GM23338 (cell line): Measurements from ENCODE around the gene PPP2R5A. TPM values are rescaled to one million over a fixed set of nuclear protein-coding genes. Genes with fewer than 3 reads are reported as not detected.

Experiments
- ATAC-seq: fragments of 200-7000 bp; cut with Tn5 transposase; 3 replicates; pipeline ENCODE4 v1.9.1; 2020
- DNase-seq: peaks from one replicate; pipeline ENCODE4 v3.0.0-alpha.2; 2015; ENCODE audit warnings: low spot score
- H2AFZ ChIP-seq: fragments of 200-600 bp; sonication (generic); 2 replicates; pipeline ENCODE4 v1.8.0; 2016; ENCODE audit warnings: antibody characterized with exemption, mild to moderate bottlenecking, moderate library complexity
- H3F3A ChIP-seq: fragments of 200-600 bp; sonication (generic); replicated peaks from 2 replicates; pipeline ENCODE4 v1.8.0; 2017; ENCODE audit warnings: antibody characterized with exemption, mixed run types, low read depth
- H3K27ac ChIP-seq: fragments of 200-600 bp; sonication (generic); 2 replicates; pipeline ENCODE4 v1.6.1; 2016; ENCODE audit warnings: low read depth
- H3K27me3 ChIP-seq: fragments of 200-600 bp; sonication (generic); 2 replicates; pipeline ENCODE4 v1.8.0; 2016; ENCODE audit warnings: mild to moderate bottlenecking, mixed run types, moderate library complexity; ENCODE audit not compliant: insufficient read depth
- H3K36me3 ChIP-seq: fragments of 200-600 bp; sonication (generic); 2 replicates; pipeline ENCODE4 v1.8.0; 2016; ENCODE audit warnings: mild to moderate bottlenecking; ENCODE audit not compliant: insufficient read depth
- H3K4me1 ChIP-seq: fragments of 200-600 bp; sonication (generic); 2 replicates; pipeline ENCODE4 v1.8.0; 2016; ENCODE audit warnings: mild to moderate bottlenecking, moderate library complexity; ENCODE audit not compliant: insufficient read depth
- H3K4me2 ChIP-seq: fragments of 200-600 bp; sonication (generic); 2 replicates; pipeline ENCODE4 v1.7.1; 2017; ENCODE audit warnings: mixed run types
- H3K4me3 ChIP-seq: fragments of 200-600 bp; sonication (generic); 2 replicates; pipeline ENCODE4 v1.6.1; 2016; ENCODE audit warnings: mixed run types
- H3K79me2 ChIP-seq: fragments of 200-600 bp; sonication (generic); replicated peaks from 2 replicates; pipeline ENCODE4 v1.8.0; 2017; ENCODE audit warnings: mild to moderate bottlenecking; ENCODE audit not compliant: insufficient read depth
- H3K9me2 ChIP-seq: fragments of 200-600 bp; sonication (generic); 2 replicates; pipeline ENCODE4 v1.8.0; 2017; ENCODE audit not compliant: insufficient read depth
- H4K20me1 ChIP-seq: fragments of 200-600 bp; sonication (generic); replicated peaks from 2 replicates; pipeline ENCODE4 v1.8.0; 2017; ENCODE audit warnings: mild to moderate bottlenecking; ENCODE audit not compliant: insufficient read depth
- H3K27ac Mint-ChIP-seq: 2 replicates; pipeline ENCODE4 v1.8.0; 2020; ENCODE audit warnings: inconsistent platforms, mild to moderate bottlenecking, moderate library complexity, mixed read lengths
- H3K27me3 Mint-ChIP-seq: 3 replicates; pipeline ENCODE4 v1.8.0; 2022; ENCODE audit warnings: low read depth, mild to moderate bottlenecking, moderate library complexity, mixed read lengths, inconsistent platforms; ENCODE audit not compliant: insufficient read depth, poor library complexity
- H3K36me3 Mint-ChIP-seq: 3 replicates; pipeline ENCODE4 v1.8.0; 2021; ENCODE audit warnings: low read depth, mild to moderate bottlenecking, inconsistent platforms, moderate library complexity, mixed read lengths
- H3K4me1 Mint-ChIP-seq: 3 replicates; pipeline ENCODE4 v1.8.0; 2020; ENCODE audit warnings: mild to moderate bottlenecking, inconsistent platforms, mixed read lengths
- H3K4me3 Mint-ChIP-seq: 3 replicates; pipeline ENCODE4 v1.8.0; 2021; ENCODE audit warnings: moderate library complexity, mild to moderate bottlenecking, inconsistent platforms, mixed read lengths
- H3K9me3 Mint-ChIP-seq: 3 replicates; pipeline ENCODE4 v1.8.0; 2020; ENCODE audit warnings: moderate library complexity, mild to moderate bottlenecking, inconsistent platforms, mixed read lengths
- CREB1 ChIP-seq: fragments of 250-450 bp; sonication (Bioruptor Pico); IDR thresholded peaks from 2 replicates; pipeline ENCODE4 v1.5.0; 2020; ENCODE audit warnings: low read depth, mild to moderate bottlenecking, moderate library complexity
- CTCF ChIP-seq, 2 experiments: fragments of 200-600 bp in 1 of 2; sonication (generic) in 1 of 2; conservative IDR thresholded peaks; 2 replicates each; pipeline versions ENCODE4 v1.5.1 to v1.6.1; 2016 to 2017; ENCODE audit warnings: antibody characterized with exemption in 2 of 2, low read depth in 2 of 2, mild to moderate bottlenecking in 2 of 2, moderate library complexity in 1 of 2
- ETS1 ChIP-seq: IDR thresholded peaks from 2 replicates; pipeline ENCODE4 v1.6.1; 2016; ENCODE audit warnings: antibody characterized with exemption
- EZH2 ChIP-seq: fragments of 200-600 bp; sonication (generic); IDR thresholded peaks from one replicate; pipeline ENCODE4 v1.8.0; 2017; ENCODE audit warnings: antibody characterized with exemption, mild to moderate bottlenecking, low read depth; ENCODE audit not compliant: unreplicated experiment
- EZH2phosphoT487 ChIP-seq: fragments of 200-600 bp; sonication (generic); IDR thresholded peaks from one replicate; pipeline ENCODE4 v1.8.1; 2018; ENCODE audit warnings: antibody characterized with exemption; ENCODE audit not compliant: unreplicated experiment
- NANOG ChIP-seq: IDR thresholded peaks from 2 replicates; pipeline ENCODE4 v1.6.1; 2016; ENCODE audit warnings: antibody characterized with exemption, borderline replicate concordance
- POLR2AphosphoS5 ChIP-seq: IDR thresholded peaks from 2 replicates; pipeline ENCODE4 v1.6.1; 2016; ENCODE audit warnings: antibody characterized with exemption, low read depth
- STAT1 ChIP-seq: IDR thresholded peaks from one replicate; pipeline ENCODE4 v1.6.1; 2016; ENCODE audit warnings: antibody characterized with exemption; ENCODE audit not compliant: unreplicated experiment
- ZNF114 ChIP-seq: fragments of 250-450 bp; sonication (Bioruptor Pico); IDR thresholded peaks from 2 replicates; pipeline ENCODE4 v1.5.0; 2020; ENCODE audit warnings: mild to moderate bottlenecking, moderate library complexity
- ZNF462 ChIP-seq: fragments of 250-450 bp; sonication (Bioruptor Pico); IDR thresholded peaks from 2 replicates; pipeline ENCODE4 v1.5.0; 2020; ENCODE audit warnings: mild to moderate bottlenecking, moderate library complexity
- polyA plus RNA-seq: library from polyadenylated mRNA; unstranded; fragments of >200 nt; fragmentation: Nextera tagmentation; extraction: Ambion mirVana; gene quantifications from 2 replicates; pipeline ENCODE4 v1.2.1, GENCODE V29; 2016
- total RNA-seq: library from RNA; depleted of rRNA; stranded (reverse); fragments of >200 nt; shearing (Covaris generic); gene quantifications from 2 replicates; pipeline ENCODE4 v1.2.3, GENCODE V29; 2014

PPP2R5A gene
- total and polyA plus RNA-seq, 2 experiments from 2014 or later, result 16.2 to 43.5 TPM

GRCh38 chr1:212285685-212286555 lies 710 bp downstream of the PPP2R5A start:
- Mint-ChIP-seq H3K4me3 (peak overlapping the region; percentile 96), H3K36me3 (peaks cover 4% of the 10 kb centered on the region; the same call in 1 of the 3 replicates), H3K4me1 (peaks cover 32% of the 10 kb centered on the region), H3K27ac (peak overlapping the region; percentile 52; the same call in 1 of the 2 replicates), H3K9me3 (peaks cover 3% of the 10 kb centered on the region; the same call in 2 of the 3 replicates), H3K27me3 (peaks cover 11% of the 10 kb centered on the region)
- Histone ChIP-seq H3F3A (0 out of 2 replicates have a peak, but pooled peaks cover 5% of the 10 kb centered on the region), H3K4me3 (peak overlapping the region; percentile 88), H3K9me2 (no peaks in the 10 kb centered on the region), H3K27ac (peak overlapping the region; percentile 64), H3K27me3 (no peaks in the 10 kb centered on the region), H3K4me1 (peaks cover 37% of the 10 kb centered on the region), H3K79me2 (peaks cover 45% of the 10 kb centered on the region), H3K4me2 (peak overlapping the region; percentile 92), H2AFZ (peak overlapping the region; percentile 67), H3K36me3 (no peaks in the 10 kb centered on the region), H4K20me1 (no peaks in the 10 kb centered on the region)
- DNase-seq (peak; percentile 67), ATAC-seq (peak; percentile 20)
- TF ChIP-seq POLR2AphosphoS5, result peak; percentile 39
- TF ChIP-seq NANOG, result no peak
- TF ChIP-seq ZNF462 (CRISPR knock-in tag), result no peak

- ATAC-seq, result no peak
- Histone ChIP-seq H3K27ac (peak overlapping the region; percentile 59; the same call in 1 of the 2 replicates), H3K4me2 (peak overlapping the region; percentile 92), H3K4me1 (peaks cover 41% of the 10 kb centered on the region), H3K36me3 (no peaks in the 10 kb centered on the region), H3K27me3 (no peaks in the 10 kb centered on the region), H4K20me1 (no peaks in the 10 kb centered on the region), H2AFZ (peak overlapping the region; percentile 67), H3F3A (0 out of 2 replicates have a peak, but pooled peaks cover 5% of the 10 kb centered on the region), H3K79me2 (peaks cover 50% of the 10 kb centered on the region), H3K9me2 (no peaks in the 10 kb centered on the region), H3K4me3 (peak overlapping the region; percentile 88)
- H3K27me3 Mint-ChIP-seq, result peaks cover 11% of the 10 kb centered on the region
- H3K27ac Mint-ChIP-seq, result peak overlapping the region; percentile 52
- DNase-seq, result no peak
- peaks cover 3% of the 10 kb centered on the region; the same call in 2 of the 3 replicates for H3K9me3 Mint-ChIP-seq
- peaks cover 39% of the 10 kb centered on the region for H3K4me1 Mint-ChIP-seq
- peaks cover 4% of the 10 kb centered on the region; the same call in 1 of the 3 replicates for H3K36me3 Mint-ChIP-seq
- peak overlapping the region; percentile 96 for H3K4me3 Mint-ChIP-seq
- no peak for TF ChIP-seq POLR2AphosphoS5
- no peak for TF ChIP-seq EZH2
- TF ChIP-seq NANOG, result no peak
- no peak for TF ChIP-seq STAT1
- TF ChIP-seq CREB1 (CRISPR knock-in tag), result no peak
- TF ChIP-seq ZNF114 (CRISPR knock-in tag), result no peak
- no peak for TF ChIP-seq EZH2phosphoT487
- no peak for TF ChIP-seq ETS1
- TF ChIP-seq CTCF (conservative IDR thresholded peaks at IDR 0.05; ENCODE audit: low read depth in 2 of 2), result no peak
Measured at GRCh38 chr1:212286556-212287131, 1.4 kb downstream of the PPP2R5A start.
